OCI-LY1 (cell line): ENCODE results near the gene SNRNP70.

ENCODE experiments used
- CTCF ChIP-seq: fragments of 200-600 bp; sonication (generic), shearing (Covaris generic); IDR thresholded peaks from 2 replicates; pipeline ENCODE4 v1.5.1; 2017; ENCODE audit warnings: mild to moderate bottlenecking, antibody characterized with exemption, low read length, moderate library complexity, mixed read lengths
- EZH2 ChIP-seq: fragments of 200-600 bp; sonication (generic), shearing (Covaris generic); IDR thresholded peaks from 2 replicates; pipeline ENCODE4 v1.8.0; 2017; ENCODE audit warnings: borderline replicate concordance, mixed run types, mild to moderate bottlenecking, antibody characterized with exemption, low read length, moderate library complexity, mixed read lengths

- no peak for TF ChIP-seq EZH2
- TF ChIP-seq CTCF, result no peak
Observed at GRCh38 chr19:49126575-49126974, 41.3 kb downstream of the SNRNP70 start.
